HEK293 (cell line): Measurements from ENCODE around the gene ASB16.

Experiments used
- ZBTB7A ChIP-seq: fragments of 450-650 bp; formaldehyde crosslinking; IDR thresholded peaks from 2 replicates; pipeline ENCODE4 v1.5.1; 2016; ENCODE audit warnings: low read depth, missing biosample characterization, missing genetic modification characterization
- ZNF707 ChIP-seq: fragments of 450-650 bp; formaldehyde crosslinking; IDR thresholded peaks from 2 replicates; pipeline ENCODE4 v1.5.1; 2016; ENCODE audit warnings: missing biosample characterization, missing genetic modification characterization
- ZNF76 ChIP-seq: fragments of 450-650 bp; formaldehyde crosslinking; IDR thresholded peaks from 2 replicates; pipeline ENCODE4; 2016; ENCODE audit warnings: low read depth, missing biosample characterization, missing genetic modification characterization, borderline replicate concordance
- ZNF777 ChIP-seq: fragments of 450-650 bp; formaldehyde crosslinking; IDR thresholded peaks from 2 replicates; pipeline ENCODE4 v1.5.1; 2017; ENCODE audit warnings: missing biosample characterization, missing genetic modification characterization, borderline replicate concordance
- ZNF791 ChIP-seq: fragments of 450-650 bp; formaldehyde crosslinking; IDR thresholded peaks from 2 replicates; pipeline ENCODE4 v1.5.1; 2016; ENCODE audit warnings: missing biosample characterization, missing genetic modification characterization
- ZXDB ChIP-seq: fragments of 450-650 bp; formaldehyde crosslinking; IDR thresholded peaks from 2 replicates; pipeline ENCODE4 v1.5.1; 2016; ENCODE audit warnings: missing biosample characterization, missing genetic modification characterization
- TF ChIP-seq, protein P1 (sequence below): fragments of 450-650 bp; formaldehyde crosslinking; IDR thresholded peaks from 2 replicates; pipeline ENCODE4 v1.5.1; 2016; ENCODE audit warnings: missing biosample characterization, missing genetic modification characterization
- TF ChIP-seq, protein P2 (sequence below): fragments of 450-650 bp; formaldehyde crosslinking; IDR thresholded peaks from 2 replicates; pipeline ENCODE4 v1.5.1; 2016; ENCODE audit warnings: missing biosample characterization, missing genetic modification characterization
- TF ChIP-seq, protein P3 (sequence below): sonication (generic); formaldehyde crosslinking; IDR thresholded peaks from 2 replicates; pipeline ENCODE4 v1.8.1; 2022; ENCODE audit warnings: mild to moderate bottlenecking, moderate library complexity, missing genetic modification reagents
- TF ChIP-seq, protein P4 (sequence below): fragments of 450-650 bp; formaldehyde crosslinking; IDR thresholded peaks from 2 replicates; pipeline ENCODE4 v1.5.1; 2016; ENCODE audit warnings: missing biosample characterization, missing genetic modification characterization
- TF ChIP-seq, protein P5 (sequence below): fragments of 450-650 bp; formaldehyde crosslinking; conservative IDR thresholded peaks from 2 replicates; pipeline ENCODE4 v1.5.1; 2016; ENCODE audit warnings: low read depth, missing biosample characterization, missing genetic modification characterization
- TF ChIP-seq, protein P6 (sequence below): fragments of 450-650 bp; formaldehyde crosslinking; IDR thresholded peaks from 2 replicates; pipeline ENCODE4 v1.5.1; 2016; ENCODE audit warnings: missing biosample characterization, missing genetic modification characterization

DNA sequence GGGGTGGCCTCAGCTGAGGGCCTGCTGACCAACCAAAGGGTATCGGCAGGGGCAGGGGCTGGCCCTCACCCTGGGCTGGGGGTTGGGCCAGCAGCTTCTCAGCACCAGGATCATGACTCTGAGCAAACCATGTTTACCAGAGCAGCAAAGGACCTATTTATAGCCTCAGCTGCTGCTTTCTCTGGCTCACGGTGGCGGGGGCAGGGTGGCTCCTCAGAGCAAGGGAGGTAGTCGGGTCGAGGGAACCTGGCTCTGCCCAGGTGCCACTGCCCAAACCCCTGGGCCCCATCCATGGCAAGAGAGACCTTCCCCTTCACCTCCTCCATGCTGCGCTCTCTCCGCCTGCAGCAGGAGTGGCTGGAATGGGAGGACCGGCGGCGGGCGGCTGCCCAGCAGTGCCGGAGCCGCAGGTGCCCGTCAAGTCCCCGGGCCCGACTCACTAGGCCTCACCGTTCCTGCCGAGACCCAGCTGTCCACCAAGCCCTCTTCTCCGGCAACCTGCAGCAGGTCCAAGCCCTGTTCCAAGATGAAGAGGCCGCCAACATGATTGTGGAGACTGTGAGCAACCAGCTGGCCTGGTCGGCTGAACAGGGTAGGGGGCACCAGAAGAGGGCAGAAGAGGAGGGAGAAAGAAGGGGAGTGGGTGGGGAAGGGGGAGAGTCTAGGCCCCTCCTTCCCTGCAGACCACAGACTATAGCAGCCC lies at the start of gene ASB16:
- TF ChIP-seq, protein P1, sequence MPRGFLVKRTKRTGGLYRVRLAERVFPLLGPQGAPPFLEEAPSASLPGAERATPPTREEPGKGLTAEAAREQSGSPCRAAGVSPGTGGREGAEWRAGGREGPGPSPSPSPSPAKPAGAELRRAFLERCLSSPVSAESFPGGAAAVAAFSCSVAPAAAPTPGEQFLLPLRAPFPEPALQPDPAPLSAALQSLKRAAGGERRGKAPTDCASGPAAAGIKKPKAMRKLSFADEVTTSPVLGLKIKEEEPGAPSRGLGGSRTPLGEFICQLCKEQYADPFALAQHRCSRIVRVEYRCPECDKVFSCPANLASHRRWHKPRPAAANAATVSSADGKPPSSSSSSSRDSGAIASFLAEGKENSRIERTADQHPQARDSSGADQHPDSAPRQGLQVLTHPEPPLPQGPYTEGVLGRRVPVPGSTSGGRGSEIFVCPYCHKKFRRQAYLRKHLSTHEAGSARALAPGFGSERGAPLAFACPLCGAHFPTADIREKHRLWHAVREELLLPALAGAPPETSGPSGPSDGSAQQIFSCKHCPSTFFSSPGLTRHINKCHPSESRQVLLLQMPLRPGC (tag by site-specific recombination) = no peak
- TF ChIP-seq, protein P2, sequence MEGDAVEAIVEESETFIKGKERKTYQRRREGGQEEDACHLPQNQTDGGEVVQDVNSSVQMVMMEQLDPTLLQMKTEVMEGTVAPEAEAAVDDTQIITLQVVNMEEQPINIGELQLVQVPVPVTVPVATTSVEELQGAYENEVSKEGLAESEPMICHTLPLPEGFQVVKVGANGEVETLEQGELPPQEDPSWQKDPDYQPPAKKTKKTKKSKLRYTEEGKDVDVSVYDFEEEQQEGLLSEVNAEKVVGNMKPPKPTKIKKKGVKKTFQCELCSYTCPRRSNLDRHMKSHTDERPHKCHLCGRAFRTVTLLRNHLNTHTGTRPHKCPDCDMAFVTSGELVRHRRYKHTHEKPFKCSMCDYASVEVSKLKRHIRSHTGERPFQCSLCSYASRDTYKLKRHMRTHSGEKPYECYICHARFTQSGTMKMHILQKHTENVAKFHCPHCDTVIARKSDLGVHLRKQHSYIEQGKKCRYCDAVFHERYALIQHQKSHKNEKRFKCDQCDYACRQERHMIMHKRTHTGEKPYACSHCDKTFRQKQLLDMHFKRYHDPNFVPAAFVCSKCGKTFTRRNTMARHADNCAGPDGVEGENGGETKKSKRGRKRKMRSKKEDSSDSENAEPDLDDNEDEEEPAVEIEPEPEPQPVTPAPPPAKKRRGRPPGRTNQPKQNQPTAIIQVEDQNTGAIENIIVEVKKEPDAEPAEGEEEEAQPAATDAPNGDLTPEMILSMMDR (tag by site-specific recombination) = no peak
- TF ChIP-seq ZNF777 (tag by site-specific recombination) = no peak
- TF ChIP-seq, protein P3, sequence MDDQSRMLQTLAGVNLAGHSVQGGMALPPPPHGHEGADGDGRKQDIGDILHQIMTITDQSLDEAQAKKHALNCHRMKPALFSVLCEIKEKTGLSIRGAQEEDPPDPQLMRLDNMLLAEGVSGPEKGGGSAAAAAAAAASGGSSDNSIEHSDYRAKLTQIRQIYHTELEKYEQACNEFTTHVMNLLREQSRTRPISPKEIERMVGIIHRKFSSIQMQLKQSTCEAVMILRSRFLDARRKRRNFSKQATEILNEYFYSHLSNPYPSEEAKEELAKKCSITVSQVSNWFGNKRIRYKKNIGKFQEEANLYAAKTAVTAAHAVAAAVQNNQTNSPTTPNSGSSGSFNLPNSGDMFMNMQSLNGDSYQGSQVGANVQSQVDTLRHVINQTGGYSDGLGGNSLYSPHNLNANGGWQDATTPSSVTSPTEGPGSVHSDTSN = no peak
- TF ChIP-seq ZNF707 (tag by site-specific recombination) = no peak
- TF ChIP-seq, protein P4, sequence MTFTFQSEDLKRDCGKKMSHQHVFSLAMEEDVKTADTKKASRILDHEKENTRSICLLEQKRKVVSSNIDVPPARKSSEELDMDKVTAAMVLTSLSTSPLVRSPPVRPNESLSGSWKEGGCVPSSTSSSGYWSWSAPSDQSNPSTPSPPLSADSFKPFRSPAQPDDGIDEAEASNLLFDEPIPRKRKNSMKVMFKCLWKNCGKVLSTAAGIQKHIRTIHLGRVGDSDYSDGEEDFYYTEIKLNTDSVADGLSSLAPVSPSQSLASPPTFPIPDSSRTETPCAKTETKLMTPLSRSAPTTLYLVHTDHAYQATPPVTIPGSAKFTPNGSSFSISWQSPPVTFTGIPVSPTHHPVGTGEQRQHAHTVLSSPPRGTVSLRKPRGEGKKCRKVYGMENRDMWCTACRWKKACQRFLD (tag by site-specific recombination) = no peak
- TF ChIP-seq ZNF76 (tag by site-specific recombination) = no peak
- no peak for TF ChIP-seq ZNF791 (tag by site-specific recombination)
- TF ChIP-seq, protein P5, sequence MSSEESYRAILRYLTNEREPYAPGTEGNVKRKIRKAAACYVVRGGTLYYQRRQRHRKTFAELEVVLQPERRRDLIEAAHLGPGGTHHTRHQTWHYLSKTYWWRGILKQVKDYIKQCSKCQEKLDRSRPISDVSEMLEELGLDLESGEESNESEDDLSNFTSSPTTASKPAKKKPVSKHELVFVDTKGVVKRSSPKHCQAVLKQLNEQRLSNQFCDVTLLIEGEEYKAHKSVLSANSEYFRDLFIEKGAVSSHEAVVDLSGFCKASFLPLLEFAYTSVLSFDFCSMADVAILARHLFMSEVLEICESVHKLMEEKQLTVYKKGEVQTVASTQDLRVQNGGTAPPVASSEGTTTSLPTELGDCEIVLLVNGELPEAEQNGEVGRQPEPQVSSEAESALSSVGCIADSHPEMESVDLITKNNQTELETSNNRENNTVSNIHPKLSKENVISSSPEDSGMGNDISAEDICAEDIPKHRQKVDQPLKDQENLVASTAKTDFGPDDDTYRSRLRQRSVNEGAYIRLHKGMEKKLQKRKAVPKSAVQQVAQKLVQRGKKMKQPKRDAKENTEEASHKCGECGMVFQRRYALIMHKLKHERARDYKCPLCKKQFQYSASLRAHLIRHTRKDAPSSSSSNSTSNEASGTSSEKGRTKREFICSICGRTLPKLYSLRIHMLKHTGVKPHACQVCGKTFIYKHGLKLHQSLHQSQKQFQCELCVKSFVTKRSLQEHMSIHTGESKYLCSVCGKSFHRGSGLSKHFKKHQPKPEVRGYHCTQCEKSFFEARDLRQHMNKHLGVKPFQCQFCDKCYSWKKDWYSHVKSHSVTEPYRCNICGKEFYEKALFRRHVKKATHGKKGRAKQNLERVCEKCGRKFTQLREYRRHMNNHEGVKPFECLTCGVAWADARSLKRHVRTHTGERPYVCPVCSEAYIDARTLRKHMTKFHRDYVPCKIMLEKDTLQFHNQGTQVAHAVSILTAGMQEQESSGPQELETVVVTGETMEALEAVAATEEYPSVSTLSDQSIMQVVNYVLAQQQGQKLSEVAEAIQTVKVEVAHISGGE (tag by site-specific recombination) = no peak
- TF ChIP-seq ZXDB (tag by site-specific recombination) = no peak
- TF ChIP-seq, protein P6, sequence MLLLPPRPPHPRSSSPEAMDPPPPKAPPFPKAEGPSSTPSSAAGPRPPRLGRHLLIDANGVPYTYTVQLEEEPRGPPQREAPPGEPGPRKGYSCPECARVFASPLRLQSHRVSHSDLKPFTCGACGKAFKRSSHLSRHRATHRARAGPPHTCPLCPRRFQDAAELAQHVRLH (tag by site-specific recombination) = no peak
- TF ChIP-seq ZBTB7A (tag by site-specific recombination) = no peak
